K562 (cell line): ENCODE results near the gene NRXN2. TPM values are rescaled to one million over a fixed set of nuclear protein-coding genes. Genes with fewer than 3 reads are reported as not detected.

ENCODE experiments used
- ARID1B ChIP-seq: fragments of 450-650 bp; IDR thresholded peaks from 2 replicates; pipeline ENCODE4 v1.6.1; 2016; ENCODE audit warnings: antibody characterized with exemption, mild to moderate bottlenecking, inconsistent platforms
- ATF1 ChIP-seq, 2 experiments: fragments of 450-650 bp in 1 of 2; IDR thresholded peaks; 2 replicates each; pipeline ENCODE4 v1.6.1; 2016; ENCODE audit warnings: missing compliant biosample characterization in 1 of 2, missing genetic modification characterization in 1 of 2
- CC2D1A ChIP-seq: fragments of 450-650 bp; IDR thresholded peaks from 2 replicates; pipeline ENCODE4 v1.6.1; 2017; ENCODE audit warnings: mild to moderate bottlenecking
- EP300 ChIP-seq: IDR thresholded peaks from 2 replicates; pipeline ENCODE4 v1.6.1; 2012; ENCODE audit warnings: low read length, improper control_type of control experiment
- FUS ChIP-seq: fragments of 200-400 bp; formaldehyde crosslinking; optimal IDR thresholded peaks from 2 replicates; pipeline ENCODE3; 2017; ENCODE audit warnings: low read depth, low read length
- KDM5B ChIP-seq: fragments of 200-600 bp; sonication (generic); IDR thresholded peaks from 2 replicates; pipeline ENCODE4 v1.6.1; 2012; ENCODE audit warnings: low read depth, mild to moderate bottlenecking, moderate library complexity, low read length, control low read depth, inconsistent platforms; ENCODE audit not compliant: insufficient replicate concordance
- NR2F6 ChIP-seq: fragments of 450-650 bp; formaldehyde crosslinking; IDR thresholded peaks from 2 replicates; pipeline ENCODE4 v1.4.0; 2020; ENCODE audit warnings: mild to moderate bottlenecking
- POLR2H ChIP-seq: IDR thresholded peaks from 2 replicates; pipeline ENCODE4 v1.6.1; 2016; ENCODE audit warnings: missing genetic modification characterization, low read depth, mild to moderate bottlenecking, control low read depth, missing compliant biosample characterization, moderate library complexity
- PRMT5 ChIP-seq: sonication (generic); formaldehyde crosslinking; IDR thresholded peaks from 2 replicates; pipeline ENCODE4 v1.5.0; 2020; ENCODE audit warnings: missing genetic modification reagents
- RBM15 ChIP-seq: fragments of 200-400 bp; formaldehyde crosslinking; IDR thresholded peaks from 2 replicates; pipeline ENCODE4 v1.6.1; 2018; ENCODE audit warnings: mild to moderate bottlenecking, low read length, moderate library complexity; ENCODE audit not compliant: insufficient read depth
- SAFB ChIP-seq: fragments of 200-400 bp; formaldehyde crosslinking; IDR thresholded peaks from 2 replicates; pipeline ENCODE4 v1.6.1; 2017; ENCODE audit warnings: low read depth, low read length, borderline replicate concordance
- SMAD1 ChIP-seq: fragments of 150-350 bp; IDR thresholded peaks from 2 replicates; pipeline ENCODE4 v1.6.1; 2014; ENCODE audit warnings: low read length, low read depth; ENCODE audit not compliant: partially characterized antibody
- TRIM28 ChIP-seq: fragments of 450-650 bp; IDR thresholded peaks from 2 replicates; pipeline ENCODE4 v1.6.1; 2017
- ZNF263 ChIP-seq: sonication (generic); formaldehyde crosslinking; IDR thresholded peaks from 2 replicates; pipeline ENCODE4 v1.8.0; 2022; ENCODE audit warnings: mild to moderate bottlenecking, missing genetic modification reagents, borderline replicate concordance
- ZNF444 ChIP-seq: fragments of 250-450 bp; sonication (Bioruptor Pico); IDR thresholded peaks from 2 replicates; pipeline ENCODE4 v1.4.0; 2020; ENCODE audit warnings: mild to moderate bottlenecking, moderate library complexity
- ZNF507 ChIP-seq: conservative IDR thresholded peaks from 2 replicates; pipeline ENCODE4 v1.6.1; 2017; ENCODE audit warnings: missing genetic modification characterization, missing compliant biosample characterization
- ZNF589 ChIP-seq: fragments of 200-800 bp; sonication (Bioruptor generic); IDR thresholded peaks from 2 replicates; pipeline ENCODE4 v1.6.1; 2016; ENCODE audit warnings: low read depth, missing genetic modification characterization, missing compliant biosample characterization
- ZNF644 ChIP-seq: fragments of 200-800 bp; sonication (Bioruptor generic); IDR thresholded peaks from 2 replicates; pipeline ENCODE4 v1.6.1; 2016; ENCODE audit warnings: low read depth, missing genetic modification characterization, missing compliant biosample characterization
- ZNF764 ChIP-seq: fragments of 250-450 bp; sonication (Bioruptor Pico); IDR thresholded peaks from 2 replicates; pipeline ENCODE4 v1.4.0; 2020; ENCODE audit warnings: low read depth, mild to moderate bottlenecking, moderate library complexity
- polyA plus RNA-seq, 8 experiments: library from polyadenylated mRNA; depleted of rRNA in 4 of 8; stranded (reverse) in 5 of 8; unstranded in 3 of 8; fragments of >200 nt; fragmentation: Nextera tagmentation in 2 of 8; fragmentation: Illumina TruSeq in 1 of 8; extraction: Ambion mirVana in 2 of 8; extraction: Trizol in 1 of 8; gene quantifications; 2 replicates each; pipeline versions ENCODE4 v1.2.1 to v1.2.3, GENCODE V29; 2011 to 2014; ENCODE audit warnings: inconsistent platforms in 1 of 8, missing spikeins in 1 of 8
- total RNA-seq, 7 experiments: library from RNA; depleted of rRNA in 6 of 7; stranded (reverse); fragments of >200 nt in 6 of 7; fragmentation: Illumina TruSeq in 2 of 7; extraction: Trizol in 2 of 7; gene quantifications; 2 replicates each; pipeline versions ENCODE4 v1.2.1 to v1.2.3, GENCODE V29; 2011 to 2021; ENCODE audit warnings: low replicate concordance in 1 of 7
- TF ChIP-seq, protein P1 (sequence below): fragments of 200-400 bp; formaldehyde crosslinking; IDR thresholded peaks from 2 replicates; pipeline ENCODE4 v1.6.1; 2017; ENCODE audit warnings: mild to moderate bottlenecking, low read depth, low read length, moderate library complexity
- TF ChIP-seq, protein P2 (sequence below): sonication (generic); formaldehyde crosslinking; IDR thresholded peaks from 2 replicates; pipeline ENCODE4 v1.9.0; 2022; ENCODE audit warnings: mild to moderate bottlenecking, missing genetic modification reagents
- TF ChIP-seq, protein P3 (sequence below), 2 experiments: fragments of 200-800 bp in 1 of 2; sonication (Bioruptor generic) in 1 of 2; sonication (generic) in 1 of 2; formaldehyde crosslinking in 1 of 2; IDR thresholded peaks in 1 of 2; conservative IDR thresholded peaks in 1 of 2; 2 replicates each; pipeline versions ENCODE4 v1.5.0 to v1.6.1; 2016 to 2020; ENCODE audit warnings: missing compliant biosample characterization in 1 of 2, missing genetic modification characterization in 1 of 2, missing genetic modification reagents in 1 of 2
- TF ChIP-seq, protein P4 (sequence below): sonication (generic); IDR thresholded peaks from 2 replicates; pipeline ENCODE4 v1.6.1; 2016

The NRXN2 gene
- total and polyA plus RNA-seq, 9 of the 15 experiments (the other 6 are each of a cell fraction or from before 2014, with no cell fraction given) = 0.07 to 0.47 (median 0.15) TPM; not detected in 4

DNA sequence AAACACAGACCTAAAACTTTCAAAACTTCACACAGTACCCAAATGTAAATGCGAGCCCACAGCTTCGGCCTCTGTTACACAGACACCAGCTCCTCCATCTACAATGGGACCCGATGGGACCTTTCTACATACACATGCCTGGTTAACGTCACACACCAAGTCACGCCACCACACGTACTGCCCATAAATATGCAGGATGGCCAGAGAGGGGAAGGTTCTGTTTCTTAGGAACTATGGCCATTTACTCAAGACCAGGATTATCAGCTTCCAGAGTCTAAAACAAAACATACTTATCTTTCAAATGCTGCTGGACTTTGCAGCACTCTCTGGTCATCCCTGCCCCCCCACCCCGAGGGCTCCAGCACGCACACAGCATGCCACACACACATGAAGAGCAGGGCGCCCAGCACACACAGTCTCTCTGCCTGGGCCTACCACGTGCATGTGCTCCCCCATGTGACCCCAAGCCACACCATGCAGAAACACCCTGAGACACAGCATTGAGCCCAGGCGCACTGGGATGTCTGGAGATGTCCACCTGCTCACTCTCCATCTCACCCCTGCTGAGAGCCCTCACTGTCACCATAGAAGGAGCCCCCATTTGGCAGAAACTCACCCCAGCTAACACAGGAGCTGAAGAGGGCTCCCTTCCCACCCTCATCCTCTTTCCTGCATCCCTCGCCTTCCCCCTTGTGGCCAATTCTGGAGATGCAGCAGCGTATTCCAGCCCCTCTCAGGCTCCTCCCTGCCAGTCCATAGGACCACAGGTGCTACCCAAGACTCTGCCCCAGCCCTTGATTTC is 70.2 kb downstream of the NRXN2 start (continued):
- TF ChIP-seq, protein P1, sequence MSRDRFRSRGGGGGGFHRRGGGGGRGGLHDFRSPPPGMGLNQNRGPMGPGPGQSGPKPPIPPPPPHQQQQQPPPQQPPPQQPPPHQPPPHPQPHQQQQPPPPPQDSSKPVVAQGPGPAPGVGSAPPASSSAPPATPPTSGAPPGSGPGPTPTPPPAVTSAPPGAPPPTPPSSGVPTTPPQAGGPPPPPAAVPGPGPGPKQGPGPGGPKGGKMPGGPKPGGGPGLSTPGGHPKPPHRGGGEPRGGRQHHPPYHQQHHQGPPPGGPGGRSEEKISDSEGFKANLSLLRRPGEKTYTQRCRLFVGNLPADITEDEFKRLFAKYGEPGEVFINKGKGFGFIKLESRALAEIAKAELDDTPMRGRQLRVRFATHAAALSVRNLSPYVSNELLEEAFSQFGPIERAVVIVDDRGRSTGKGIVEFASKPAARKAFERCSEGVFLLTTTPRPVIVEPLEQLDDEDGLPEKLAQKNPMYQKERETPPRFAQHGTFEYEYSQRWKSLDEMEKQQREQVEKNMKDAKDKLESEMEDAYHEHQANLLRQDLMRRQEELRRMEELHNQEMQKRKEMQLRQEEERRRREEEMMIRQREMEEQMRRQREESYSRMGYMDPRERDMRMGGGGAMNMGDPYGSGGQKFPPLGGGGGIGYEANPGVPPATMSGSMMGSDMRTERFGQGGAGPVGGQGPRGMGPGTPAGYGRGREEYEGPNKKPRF = no peak
- TF ChIP-seq SAFB (no peak), ZNF764 (CRISPR knock-in tag) (no peak), POLR2H (tag) (no peak), EP300 (no peak), RBM15 (no peak), ZNF444 (CRISPR knock-in tag) (no peak), KDM5B (no peak), FUS (no peak), SMAD1 (no peak), ZNF589 (no peak), ZNF644 (tag) (no peak), CC2D1A (peak; percentile 70; the same call in 1 of the 2 replicates), ARID1B (peak; percentile 21; the same call in 1 of the 2 replicates), ZNF507 (tag) (no peak), ZNF263 (CRISPR knock-in tag) (peak; percentile 90; the same call in 1 of the 2 replicates), TRIM28 (no peak), NR2F6 (no peak), PRMT5 (CRISPR knock-in tag) (0 out of 2 replicates have a peak, but pooled peaks have one; percentile 34), ATF1 (CRISPR knock-in tag; IDR thresholded peaks at IDR 0.05) (no peak), ATF1 (tag; IDR thresholded peaks at IDR 0.05) (no peak)
- TF ChIP-seq, protein P2, sequence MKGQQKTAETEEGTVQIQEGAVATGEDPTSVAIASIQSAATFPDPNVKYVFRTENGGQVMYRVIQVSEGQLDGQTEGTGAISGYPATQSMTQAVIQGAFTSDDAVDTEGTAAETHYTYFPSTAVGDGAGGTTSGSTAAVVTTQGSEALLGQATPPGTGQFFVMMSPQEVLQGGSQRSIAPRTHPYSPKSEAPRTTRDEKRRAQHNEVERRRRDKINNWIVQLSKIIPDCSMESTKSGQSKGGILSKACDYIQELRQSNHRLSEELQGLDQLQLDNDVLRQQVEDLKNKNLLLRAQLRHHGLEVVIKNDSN = peak; percentile 86
- TF ChIP-seq, protein P3, sequence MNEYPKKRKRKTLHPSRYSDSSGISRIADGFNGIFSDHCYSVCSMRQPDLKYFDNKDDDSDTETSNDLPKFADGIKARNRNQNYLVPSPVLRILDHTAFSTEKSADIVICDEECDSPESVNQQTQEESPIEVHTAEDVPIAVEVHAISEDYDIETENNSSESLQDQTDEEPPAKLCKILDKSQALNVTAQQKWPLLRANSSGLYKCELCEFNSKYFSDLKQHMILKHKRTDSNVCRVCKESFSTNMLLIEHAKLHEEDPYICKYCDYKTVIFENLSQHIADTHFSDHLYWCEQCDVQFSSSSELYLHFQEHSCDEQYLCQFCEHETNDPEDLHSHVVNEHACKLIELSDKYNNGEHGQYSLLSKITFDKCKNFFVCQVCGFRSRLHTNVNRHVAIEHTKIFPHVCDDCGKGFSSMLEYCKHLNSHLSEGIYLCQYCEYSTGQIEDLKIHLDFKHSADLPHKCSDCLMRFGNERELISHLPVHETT (CRISPR knock-in tag; conservative IDR thresholded peaks at IDR 0.05 in 1 of 2, IDR thresholded peaks at IDR 0.05 in 1 of 2) = no peak
- TF ChIP-seq, protein P4, sequence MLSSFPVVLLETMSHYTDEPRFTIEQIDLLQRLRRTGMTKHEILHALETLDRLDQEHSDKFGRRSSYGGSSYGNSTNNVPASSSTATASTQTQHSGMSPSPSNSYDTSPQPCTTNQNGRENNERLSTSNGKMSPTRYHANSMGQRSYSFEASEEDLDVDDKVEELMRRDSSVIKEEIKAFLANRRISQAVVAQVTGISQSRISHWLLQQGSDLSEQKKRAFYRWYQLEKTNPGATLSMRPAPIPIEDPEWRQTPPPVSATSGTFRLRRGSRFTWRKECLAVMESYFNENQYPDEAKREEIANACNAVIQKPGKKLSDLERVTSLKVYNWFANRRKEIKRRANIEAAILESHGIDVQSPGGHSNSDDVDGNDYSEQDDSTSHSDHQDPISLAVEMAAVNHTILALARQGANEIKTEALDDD = no peak
